ENCODE data around the gene JCAD.

Gene JCAD

GRCh38 chr10:29970012-29970396 is 89.4 kb downstream of the JCAD start:
- peak overlapping the region in 1 of 2 donors; percentile 50 for H3K27ac Mint-ChIP-seq
- peaks cover 10% of the 10 kb centered on the region for H3K27me3 Mint-ChIP-seq
- peaks cover 6 to 10% of the 10 kb centered on the region in 2 donors for H3K9me3 Mint-ChIP-seq
- H3K4me3 Mint-ChIP-seq, result no peak overlapping the region
- H3K4me1 Mint-ChIP-seq, result no peaks in the 10 kb centered on the region
- no peak for ATAC-seq
- no peak for DNase-seq

GRCh38 chr10:29969255-29970011 is 90.0 kb downstream of the JCAD start:
- Mint-ChIP-seq H3K9me3 (peaks cover 5 to 6% of the 10 kb centered on the region in 2 donors), H3K27ac (peak overlapping the region in 1 of 2 donors; percentile 50), H3K27me3 (peaks cover 7% of the 10 kb centered on the region), H3K4me1 (no peaks in the 10 kb centered on the region), H3K4me3 (no peak overlapping the region)
- ATAC-seq (no peak), DNase-seq (no peak)

- no peak for ATAC-seq
Measured at GRCh38 chr10:29968585-29968984, 90.8 kb downstream of the JCAD start.

GRCh38 chr10:29966269-29966668 is 93.1 kb downstream of the JCAD start:
- Mint-ChIP-seq H3K4me3 (no peak overlapping the region), H3K9me3 (no peaks in the 10 kb centered on the region), H3K4me1 (no peaks in the 10 kb centered on the region), H3K27ac (no peak overlapping the region), H3K27me3 (no peaks in the 10 kb centered on the region)
- DNase-seq (no peak), ATAC-seq (no peak)

More at GRCh38 chr10:29968585-29968984, 90.8 kb downstream of the JCAD start:
- Mint-ChIP-seq H3K27me3 (peaks cover under 1% of the 10 kb centered on the region), H3K4me3 (no peak overlapping the region), H3K27ac (no peak overlapping the region), H3K9me3 (no peaks in the 10 kb centered on the region), H3K4me1 (no peaks in the 10 kb centered on the region)
- no peak for DNase-seq

All from stimulated activated naive CD8-positive, alpha-beta T cell treated with anti-CD3 and anti-CD28 coated beads, Interleukin-15, amount 100 ng/mL, for 72 hours (primary cell).